GM12878 (cell line): ENCODE data around the gene USP47. TPM values are rescaled to one million over a fixed set of nuclear protein-coding genes. Genes with fewer than 3 reads are reported as not detected.

Experiments used
- ASH2L ChIP-seq: fragments of 300-600, 200-600 bp; sonication (generic); IDR thresholded peaks from 2 replicates; pipeline ENCODE4 v1.6.1; 2017; ENCODE audit warnings: low read depth, mild to moderate bottlenecking, borderline replicate concordance
- ATF2 ChIP-seq: IDR thresholded peaks from 2 replicates; pipeline ENCODE4 v1.6.1; 2012; ENCODE audit warnings: low read length, inconsistent platforms
- EP300 ChIP-seq, 2 experiments: fragments of 150-350 bp in 1 of 2; IDR thresholded peaks; 2 replicates each; pipeline ENCODE4 v1.6.1; 2011 to 2012; ENCODE audit warnings: low read depth in 2 of 2, low read length in 2 of 2, borderline replicate concordance in 1 of 2, improper control_type of control experiment in 1 of 2, inconsistent platforms in 1 of 2; ENCODE audit not compliant: control insufficient read depth in 1 of 2
- FOXM1 ChIP-seq: IDR thresholded peaks from 2 replicates; pipeline ENCODE4 v1.6.1; 2012; ENCODE audit warnings: low read depth, mild to moderate bottlenecking, inconsistent platforms, low read length, moderate library complexity
- IRF4 ChIP-seq: IDR thresholded peaks from 2 replicates; pipeline ENCODE4 v1.6.1; 2011; ENCODE audit warnings: low read depth, low read length
- NR2C2 ChIP-seq: IDR thresholded peaks from 2 replicates; pipeline ENCODE4 v1.6.1; 2011; ENCODE audit warnings: borderline replicate concordance, low read depth; ENCODE audit not compliant: control insufficient read depth, insufficient read length
- PAX8 ChIP-seq: fragments of 450-650 bp; IDR thresholded peaks from 2 replicates; pipeline ENCODE4 v1.6.1; 2017; ENCODE audit warnings: mild to moderate bottlenecking, moderate library complexity
- RAD21 ChIP-seq: IDR thresholded peaks from 2 replicates; pipeline ENCODE4 v1.6.1; 2011; ENCODE audit warnings: mild to moderate bottlenecking, low read depth, low read length, moderate library complexity; ENCODE audit not compliant: insufficient read depth
- RB1 ChIP-seq: fragments of 450-650 bp; formaldehyde crosslinking; IDR thresholded peaks from 2 replicates; pipeline ENCODE4 v1.6.1; 2017; ENCODE audit warnings: mild to moderate bottlenecking, borderline replicate concordance
- SIN3A ChIP-seq: IDR thresholded peaks from 2 replicates; pipeline ENCODE4 v1.6.1; 2012; ENCODE audit warnings: low read depth, low read length, improper control_type of control experiment
- SMC3 ChIP-seq: IDR thresholded peaks from 2 replicates; pipeline ENCODE4 v1.6.1; 2011; ENCODE audit warnings: low read length, improper control_type of control experiment, borderline replicate concordance
- TCF7 ChIP-seq: IDR thresholded peaks from 2 replicates; pipeline ENCODE4 v1.6.1; 2014; ENCODE audit warnings: antibody characterized with exemption, borderline replicate concordance
- ZBTB40 ChIP-seq: fragments of 450-650 bp; IDR thresholded peaks from 2 replicates; pipeline ENCODE4 v1.6.1; 2016; ENCODE audit warnings: mild to moderate bottlenecking, moderate library complexity, borderline replicate concordance
- polyA plus RNA-seq, 11 experiments: library from polyadenylated mRNA; depleted of rRNA in 4 of 11; unstranded in 6 of 11; stranded (reverse) in 5 of 11; fragments of >200 nt; fragmentation: Nextera tagmentation in 4 of 11; fragmentation: Illumina TruSeq in 1 of 11; extraction: Ambion mirVana in 4 of 11; extraction: Trizol in 1 of 11; gene quantifications; 1 replicate in 1 of 11; 2 replicates in 10 of 11; pipeline versions ENCODE4 v1.2.1 to v1.2.3, GENCODE V29; 2011 to 2016; ENCODE audit warnings: inconsistent platforms in 2 of 11, missing spikeins in 2 of 11, low read depth in 1 of 11
- total RNA-seq, 4 experiments: library from RNA; depleted of rRNA in 3 of 4; stranded (reverse); fragments of >200 nt in 3 of 4; fragmentation: Illumina TruSeq in 1 of 4; extraction: Trizol in 1 of 4; gene quantifications; 2 replicates each; pipeline versions ENCODE4 v1.2.1 to v1.2.3, GENCODE V29; 2013 to 2021
- TF ChIP-seq, protein P1 (sequence below): IDR thresholded peaks from 2 replicates; pipeline ENCODE4 v1.6.1; 2011; ENCODE audit warnings: borderline replicate concordance, low read depth, mild to moderate bottlenecking, moderate library complexity, mixed read lengths, low read length; ENCODE audit not compliant: insufficient read depth; ENCODE audit errors: extremely low read length
- TF ChIP-seq, protein P2 (sequence below): IDR thresholded peaks from 2 replicates; pipeline ENCODE4 v1.6.1; 2012; ENCODE audit warnings: mild to moderate bottlenecking, low read depth, low read length
- TF ChIP-seq, protein P3 (sequence below): fragments of 450-650 bp; IDR thresholded peaks from 2 replicates; pipeline ENCODE4 v1.6.1; 2017; ENCODE audit warnings: borderline replicate concordance

Gene USP47
- total and polyA plus RNA-seq, 10 of the 15 experiments (the other 5 are each of a cell fraction or from before 2014, with no cell fraction given): 13.9 to 54.0 (median 31.6) TPM

DNA sequence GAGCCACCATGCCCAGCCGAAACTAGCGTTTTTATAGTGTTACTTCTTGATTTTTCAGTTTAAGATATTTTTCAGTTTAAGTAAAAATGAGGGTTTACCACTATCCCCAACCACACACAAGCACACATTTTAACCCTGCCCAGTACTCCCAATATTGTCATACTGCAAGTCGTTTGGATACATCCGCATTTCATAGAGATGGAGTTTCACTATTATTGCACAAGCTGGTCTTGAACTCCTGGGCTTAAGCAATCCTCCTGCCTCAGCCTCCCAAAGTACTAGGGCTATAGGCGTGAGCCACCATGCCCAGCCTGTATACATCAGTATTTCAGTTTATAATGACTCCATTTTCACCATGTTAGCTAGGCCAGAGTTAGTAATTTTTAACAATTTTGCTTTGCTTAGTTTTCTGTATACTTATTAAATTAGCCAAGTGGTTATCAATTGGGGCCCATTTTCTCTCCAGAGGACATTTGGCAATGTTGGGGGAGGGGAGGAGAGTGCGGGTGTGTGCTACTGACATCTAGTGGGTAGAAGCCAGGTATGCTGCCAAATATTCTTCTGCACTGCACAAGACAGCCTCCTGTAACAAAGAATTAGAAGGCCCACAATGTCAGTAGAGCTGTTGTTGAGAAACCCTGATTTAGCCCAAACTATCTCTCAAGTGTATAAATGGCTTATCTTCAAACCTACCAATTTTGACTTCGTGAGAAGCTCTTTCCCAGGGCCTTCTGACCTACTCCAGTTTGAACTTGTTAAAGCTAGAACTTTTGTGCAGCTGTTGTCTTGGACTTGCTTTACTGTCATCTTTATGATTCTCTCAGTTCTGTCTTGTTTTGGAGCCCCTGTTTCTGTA is 7.3 kb downstream of the USP47 start (continued):
- TF ChIP-seq ATF2 (no peak), IRF4 (no peak), ASH2L (no peak), PAX8 (no peak), ZBTB40 (no peak), SMC3 (peak; percentile 48; the same call in 1 of the 2 replicates), EP300 (IDR thresholded peaks at IDR 0.05; ENCODE audit: borderline replicate concordance in 1 of 2, control insufficient read depth in 1 of 2, low read depth in 2 of 2, low read length in 2 of 2) (no peak), FOXM1 (0 out of 2 replicates have a peak, but pooled peaks have one; percentile 22), RAD21 (peak; percentile 64), NR2C2 (no peak), SIN3A (no peak), RB1 (no peak), TCF7 (no peak)
- TF ChIP-seq, protein P1, sequence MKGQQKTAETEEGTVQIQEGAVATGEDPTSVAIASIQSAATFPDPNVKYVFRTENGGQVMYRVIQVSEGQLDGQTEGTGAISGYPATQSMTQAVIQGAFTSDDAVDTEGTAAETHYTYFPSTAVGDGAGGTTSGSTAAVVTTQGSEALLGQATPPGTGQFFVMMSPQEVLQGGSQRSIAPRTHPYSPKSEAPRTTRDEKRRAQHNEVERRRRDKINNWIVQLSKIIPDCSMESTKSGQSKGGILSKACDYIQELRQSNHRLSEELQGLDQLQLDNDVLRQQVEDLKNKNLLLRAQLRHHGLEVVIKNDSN: no peak
- TF ChIP-seq, protein P2, sequence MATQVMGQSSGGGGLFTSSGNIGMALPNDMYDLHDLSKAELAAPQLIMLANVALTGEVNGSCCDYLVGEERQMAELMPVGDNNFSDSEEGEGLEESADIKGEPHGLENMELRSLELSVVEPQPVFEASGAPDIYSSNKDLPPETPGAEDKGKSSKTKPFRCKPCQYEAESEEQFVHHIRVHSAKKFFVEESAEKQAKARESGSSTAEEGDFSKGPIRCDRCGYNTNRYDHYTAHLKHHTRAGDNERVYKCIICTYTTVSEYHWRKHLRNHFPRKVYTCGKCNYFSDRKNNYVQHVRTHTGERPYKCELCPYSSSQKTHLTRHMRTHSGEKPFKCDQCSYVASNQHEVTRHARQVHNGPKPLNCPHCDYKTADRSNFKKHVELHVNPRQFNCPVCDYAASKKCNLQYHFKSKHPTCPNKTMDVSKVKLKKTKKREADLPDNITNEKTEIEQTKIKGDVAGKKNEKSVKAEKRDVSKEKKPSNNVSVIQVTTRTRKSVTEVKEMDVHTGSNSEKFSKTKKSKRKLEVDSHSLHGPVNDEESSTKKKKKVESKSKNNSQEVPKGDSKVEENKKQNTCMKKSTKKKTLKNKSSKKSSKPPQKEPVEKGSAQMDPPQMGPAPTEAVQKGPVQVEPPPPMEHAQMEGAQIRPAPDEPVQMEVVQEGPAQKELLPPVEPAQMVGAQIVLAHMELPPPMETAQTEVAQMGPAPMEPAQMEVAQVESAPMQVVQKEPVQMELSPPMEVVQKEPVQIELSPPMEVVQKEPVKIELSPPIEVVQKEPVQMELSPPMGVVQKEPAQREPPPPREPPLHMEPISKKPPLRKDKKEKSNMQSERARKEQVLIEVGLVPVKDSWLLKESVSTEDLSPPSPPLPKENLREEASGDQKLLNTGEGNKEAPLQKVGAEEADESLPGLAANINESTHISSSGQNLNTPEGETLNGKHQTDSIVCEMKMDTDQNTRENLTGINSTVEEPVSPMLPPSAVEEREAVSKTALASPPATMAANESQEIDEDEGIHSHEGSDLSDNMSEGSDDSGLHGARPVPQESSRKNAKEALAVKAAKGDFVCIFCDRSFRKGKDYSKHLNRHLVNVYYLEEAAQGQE: no peak
- TF ChIP-seq, protein P3, sequence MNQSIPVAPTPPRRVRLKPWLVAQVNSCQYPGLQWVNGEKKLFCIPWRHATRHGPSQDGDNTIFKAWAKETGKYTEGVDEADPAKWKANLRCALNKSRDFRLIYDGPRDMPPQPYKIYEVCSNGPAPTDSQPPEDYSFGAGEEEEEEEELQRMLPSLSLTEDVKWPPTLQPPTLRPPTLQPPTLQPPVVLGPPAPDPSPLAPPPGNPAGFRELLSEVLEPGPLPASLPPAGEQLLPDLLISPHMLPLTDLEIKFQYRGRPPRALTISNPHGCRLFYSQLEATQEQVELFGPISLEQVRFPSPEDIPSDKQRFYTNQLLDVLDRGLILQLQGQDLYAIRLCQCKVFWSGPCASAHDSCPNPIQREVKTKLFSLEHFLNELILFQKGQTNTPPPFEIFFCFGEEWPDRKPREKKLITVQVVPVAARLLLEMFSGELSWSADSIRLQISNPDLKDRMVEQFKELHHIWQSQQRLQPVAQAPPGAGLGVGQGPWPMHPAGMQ: no peak
